Activated naive CD4-positive, alpha-beta T cell treated with anti-CD3 and anti-CD28 coated beads for 36 hours (primary cell): ENCODE results near the gene FLVCR2. TPM values are rescaled to one million over a fixed set of nuclear protein-coding genes. Genes with fewer than 3 reads are reported as not detected.

Experiments used
- CTCF ChIA-PET: fragments of 350-600 bp; sonication (Branson Sonifier 250); formaldehyde crosslinking; loops from one replicate; lab custom pipeline; 2021; ENCODE audit warnings: antibody characterized with exemption; lab: Charles Lee
- DNase-seq: peaks from one replicate; pipeline ENCODE4 v3.0.0-alpha.2; 2020
- H3K27ac Mint-ChIP-seq: one replicate; pipeline ENCODE4 v1.8.0; 2021; ENCODE audit warnings: mild to moderate bottlenecking, mixed read lengths
- H3K27me3 Mint-ChIP-seq: one replicate; pipeline ENCODE4 v1.8.0; 2021; ENCODE audit warnings: low read depth, mixed read lengths
- H3K36me3 Mint-ChIP-seq: one replicate; pipeline ENCODE4 v1.8.0; 2021; ENCODE audit warnings: low read depth, mixed read lengths
- H3K4me1 Mint-ChIP-seq: one replicate; pipeline ENCODE4 v1.8.0; 2021; ENCODE audit warnings: low read depth, mixed read lengths
- H3K4me3 Mint-ChIP-seq: one replicate; pipeline ENCODE4 v1.8.0; 2021; ENCODE audit warnings: mild to moderate bottlenecking, moderate library complexity, mixed read lengths
- H3K9me3 Mint-ChIP-seq: one replicate; pipeline ENCODE4 v1.8.0; 2021; ENCODE audit warnings: mixed read lengths
- intact Hi-C: fragments of 100-400 bp; cut with micrococcal nuclease; formaldehyde crosslinking; loops from one replicate; pipeline ENCODE4 v1.15.1; 2023
- total RNA-seq, 2 experiments: library from RNA; stranded (reverse); gene quantifications; one replicate each; pipeline ENCODE4 v1.2.3, GENCODE V29; 2021

The FLVCR2 gene
- total RNA-seq, 2 experiments from 2014 or later, result 5.8 to 10.4 TPM

- no peaks in the 10 kb centered on the region for H3K4me1 Mint-ChIP-seq
- CTCF ChIA-PET, result interaction anchor here (1.7 kb wide), 1 partner anchor 10 kb away, joined by 7 read pairs; no protein-coding TSS in a partner anchor
Observed at GRCh38 chr14:75643985-75644384, 65.6 kb downstream of the FLVCR2 start.

GRCh38 chr14:75645056-75645455 lies 66.6 kb downstream of the FLVCR2 start:
- H3K36me3 Mint-ChIP-seq, result peaks cover 9% of the 10 kb centered on the region

More at GRCh38 chr14:75643985-75644384, 65.6 kb downstream of the FLVCR2 start:
- intact Hi-C loops, result no loop called here
- DNase-seq, result no peak
- H3K4me3 Mint-ChIP-seq, result no peak overlapping the region
- H3K9me3 Mint-ChIP-seq, result no peaks in the 10 kb centered on the region
- H3K27me3 Mint-ChIP-seq, result no peaks in the 10 kb centered on the region
- H3K36me3 Mint-ChIP-seq, result peaks cover 5% of the 10 kb centered on the region
- no peak overlapping the region for H3K27ac Mint-ChIP-seq

GRCh38 chr14:75646762-75647161 lies 68.3 kb downstream of the FLVCR2 start:
- DNase-seq, result no peak
- CTCF ChIA-PET, result interaction anchor here (1.4 kb wide), 1 partner anchor 69 kb away, joined by 8 read pairs; no protein-coding TSS in a partner anchor
- intact Hi-C loops, result no loop called here
- Mint-ChIP-seq H3K4me3 (no peak overlapping the region), H3K27ac (no peak overlapping the region), H3K4me1 (no peaks in the 10 kb centered on the region), H3K36me3 (peaks cover 24% of the 10 kb centered on the region), H3K27me3 (no peaks in the 10 kb centered on the region), H3K9me3 (no peaks in the 10 kb centered on the region)

More at GRCh38 chr14:75645056-75645455, 66.6 kb downstream of the FLVCR2 start:
- intact Hi-C loops, result no loop called here
- Mint-ChIP-seq H3K4me1 (no peaks in the 10 kb centered on the region), H3K9me3 (no peaks in the 10 kb centered on the region), H3K27ac (no peak overlapping the region), H3K27me3 (no peaks in the 10 kb centered on the region), H3K4me3 (no peak overlapping the region)
- DNase-seq, result no peak
- CTCF ChIA-PET, result interaction anchor here (1.7 kb wide), 1 partner anchor 9 kb away, joined by 7 read pairs; no protein-coding TSS in a partner anchor

GRCh38 chr14:75647640-75648039 lies 69.2 kb downstream of the FLVCR2 start:
- Mint-ChIP-seq H3K27ac (no peak overlapping the region), H3K9me3 (no peaks in the 10 kb centered on the region), H3K36me3 (peaks cover 26% of the 10 kb centered on the region), H3K4me3 (no peak overlapping the region), H3K27me3 (no peaks in the 10 kb centered on the region), H3K4me1 (no peaks in the 10 kb centered on the region)
- CTCF ChIA-PET, result no interaction called here
- no peak for DNase-seq
- intact Hi-C loops, result no loop called here

GRCh38 chr14:75648066-75648838 lies 69.8 kb downstream of the FLVCR2 start:
- intact Hi-C loops, result no loop called here
- H3K4me1 Mint-ChIP-seq, result no peaks in the 10 kb centered on the region
- H3K4me3 Mint-ChIP-seq, result no peak overlapping the region
- DNase-seq, result no peak
- H3K36me3 Mint-ChIP-seq, result peaks cover 30% of the 10 kb centered on the region
- no peaks in the 10 kb centered on the region for H3K27me3 Mint-ChIP-seq
- no peak overlapping the region for H3K27ac Mint-ChIP-seq
- H3K9me3 Mint-ChIP-seq, result no peaks in the 10 kb centered on the region
- CTCF ChIA-PET, result interaction anchor here (0.6 to 1.7 kb wide), 2 partner anchors 159 to 339 kb away, joined by 3 to 8 read pairs; no protein-coding TSS in a partner anchor

GRCh38 chr14:75649337-75649736 lies 70.9 kb downstream of the FLVCR2 start:
- Mint-ChIP-seq H3K27ac (no peak overlapping the region), H3K9me3 (no peaks in the 10 kb centered on the region), H3K36me3 (peaks cover 34% of the 10 kb centered on the region), H3K27me3 (no peaks in the 10 kb centered on the region), H3K4me1 (peaks cover 2% of the 10 kb centered on the region), H3K4me3 (no peak overlapping the region)
- CTCF ChIA-PET, result interaction anchor here (0.6 to 13.1 kb wide), 5 partner anchors 59 to 345 kb away, joined by 3 to 255 read pairs (median 6); partner anchors contain the start of gene FLVCR2
- no peak for DNase-seq
- intact Hi-C loops, result no loop called here

- intact Hi-C loops, result loop anchor here (10.0 kb wide), 1 partner anchor 705 kb away; no protein-coding TSS in a partner anchor
- Mint-ChIP-seq H3K4me1 (peaks cover 2% of the 10 kb centered on the region), H3K36me3 (peaks cover 34% of the 10 kb centered on the region), H3K27me3 (no peaks in the 10 kb centered on the region), H3K9me3 (no peaks in the 10 kb centered on the region), H3K4me3 (no peak overlapping the region), H3K27ac (no peak overlapping the region)
- CTCF ChIA-PET, result interaction anchor here (0.6 to 13.1 kb wide), 5 partner anchors 20 to 346 kb away, joined by 3 to 255 read pairs (median 4); partner anchors contain the start of gene FLVCR2
- no peak for DNase-seq
Observed at GRCh38 chr14:75649773-75650172, 71.4 kb downstream of the FLVCR2 start.

DNA sequence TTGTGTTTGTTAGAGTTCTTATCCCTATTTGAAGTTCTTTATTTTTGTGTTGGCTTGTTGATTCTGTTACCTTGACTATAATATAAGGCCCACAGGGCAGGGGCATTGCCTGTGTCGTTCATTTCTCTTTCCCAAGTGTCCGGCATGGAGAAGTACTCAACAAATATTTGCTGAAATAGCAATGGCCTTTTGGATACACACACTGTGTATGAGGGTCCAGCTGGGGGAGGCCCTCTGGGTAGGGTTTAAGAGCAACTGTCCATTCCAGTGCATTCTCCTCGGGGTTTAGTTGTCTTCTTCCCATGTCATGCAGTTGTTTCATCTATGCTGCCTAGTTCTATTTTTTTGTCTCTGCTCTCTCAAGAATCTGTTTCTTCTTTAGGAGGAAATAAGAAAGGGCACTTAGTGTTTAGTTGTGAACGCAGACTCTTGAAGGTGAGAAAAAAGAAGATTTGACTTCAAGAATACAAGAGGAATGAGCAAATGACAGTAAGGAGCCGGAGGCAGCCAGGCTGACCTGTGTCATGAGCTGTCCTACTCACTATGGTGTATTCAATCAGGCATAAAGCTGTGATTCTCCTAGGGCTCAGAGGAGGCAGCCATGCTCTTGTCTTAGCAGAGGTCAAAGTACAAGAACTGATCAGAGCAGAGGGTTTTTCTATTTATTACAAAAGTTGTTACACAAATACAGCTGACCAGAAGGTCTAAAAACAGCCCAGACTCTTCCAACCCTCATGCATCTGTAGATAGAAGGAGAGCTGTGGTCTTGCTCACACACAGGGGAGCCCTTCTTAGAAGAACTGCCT lies 72.0 kb downstream of the FLVCR2 start:
- H3K36me3 Mint-ChIP-seq, result peaks cover 34% of the 10 kb centered on the region
- H3K27me3 Mint-ChIP-seq, result no peaks in the 10 kb centered on the region
- H3K4me1 Mint-ChIP-seq, result peaks cover 2% of the 10 kb centered on the region
- intact Hi-C loops, result loop anchor here (10.0 kb wide), 1 partner anchor 706 kb away; no protein-coding TSS in a partner anchor
- no peaks in the 10 kb centered on the region for H3K9me3 Mint-ChIP-seq
- no peak overlapping the region for H3K4me3 Mint-ChIP-seq
- no peak for DNase-seq
- H3K27ac Mint-ChIP-seq, result no peak overlapping the region
- CTCF ChIA-PET, result interaction anchor here (0.5 to 13.1 kb wide), 4 partner anchors 20 to 161 kb away, joined by 3 to 255 read pairs (median 6); partner anchors contain the start of gene FLVCR2

DNA sequence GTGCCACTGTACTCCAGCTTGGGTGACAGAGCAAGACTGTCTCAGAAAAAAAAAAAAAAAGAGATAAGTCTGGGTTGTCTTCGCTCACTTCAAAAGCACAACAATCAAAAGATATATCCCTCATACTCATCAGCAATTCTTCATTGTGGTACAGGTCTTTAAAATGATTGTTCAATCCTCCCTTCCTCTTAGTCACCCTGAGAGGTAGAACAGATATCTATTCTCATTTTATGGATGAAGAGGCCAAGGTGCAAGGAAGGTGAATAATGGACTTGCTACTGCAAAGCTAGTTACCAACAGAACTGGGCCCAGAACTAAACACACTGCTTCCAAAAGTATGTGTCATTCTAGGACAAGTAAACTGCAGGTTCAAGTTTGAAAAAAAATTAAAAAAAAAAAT lies 75.1 kb downstream of the FLVCR2 start:
- Mint-ChIP-seq H3K4me1 (peaks cover 2% of the 10 kb centered on the region), H3K4me3 (no peak overlapping the region), H3K27me3 (no peaks in the 10 kb centered on the region), H3K27ac (no peak overlapping the region), H3K36me3 (peaks cover 29% of the 10 kb centered on the region), H3K9me3 (no peaks in the 10 kb centered on the region)
- CTCF ChIA-PET, result interaction anchor here (0.6 to 13.1 kb wide), 29 partner anchors 8 to 538 kb away, joined by 3 to 255 read pairs (median 5); partner anchors contain the start of gene FLVCR2
- DNase-seq, result no peak
- intact Hi-C loops, result loop anchor here (10.0 kb wide), 1 partner anchor 709 kb away; no protein-coding TSS in a partner anchor

DNA sequence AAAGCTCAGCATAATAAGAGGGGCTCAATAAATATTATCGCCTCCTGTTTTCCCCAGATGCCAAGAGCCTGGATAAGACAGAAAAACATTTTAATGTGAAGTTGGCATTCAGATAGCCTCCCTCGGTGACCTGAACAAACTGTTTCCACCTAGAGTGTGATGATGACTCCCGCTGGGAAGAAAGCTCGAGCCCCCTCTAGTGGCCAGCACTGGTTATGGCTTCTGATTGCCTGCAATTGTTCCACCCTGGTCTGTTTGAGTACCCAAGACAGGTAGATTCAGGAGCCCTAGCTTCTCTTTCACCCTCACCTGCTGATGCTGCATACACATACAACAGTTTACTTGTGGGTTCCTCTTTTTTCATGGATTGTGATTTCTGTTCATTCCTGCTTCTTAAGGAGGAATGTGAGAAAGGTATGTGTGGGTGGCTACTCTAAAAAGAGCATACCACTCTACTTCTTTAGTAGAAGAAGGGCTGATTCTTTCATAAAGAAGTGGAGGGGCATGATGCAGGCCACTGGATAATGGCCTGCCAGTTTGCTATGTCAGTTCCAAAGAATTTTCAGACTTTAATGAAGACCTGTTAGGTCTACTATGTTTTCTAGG lies 75.8 kb downstream of the FLVCR2 start:
- Mint-ChIP-seq H3K36me3 (peaks cover 29% of the 10 kb centered on the region), H3K4me3 (no peak overlapping the region)
- intact Hi-C loops, result loop anchor here (1.0 to 10.0 kb wide), 4 partner anchors 77 to 709 kb away; no protein-coding TSS in a partner anchor

GRCh38 chr14:75655235-75655634 lies 76.8 kb downstream of the FLVCR2 start:
- Mint-ChIP-seq H3K27me3 (no peaks in the 10 kb centered on the region), H3K27ac (no peak overlapping the region), H3K4me1 (peaks cover 14% of the 10 kb centered on the region), H3K4me3 (no peak overlapping the region), H3K9me3 (no peaks in the 10 kb centered on the region), H3K36me3 (peaks cover 24% of the 10 kb centered on the region)
- CTCF ChIA-PET, result interaction anchor here (0.7 to 13.1 kb wide), 19 partner anchors 9 to 758 kb away, joined by 3 to 255 read pairs (median 5); partner anchors contain the start of gene FLVCR2
- DNase-seq, result no peak
- intact Hi-C loops, result loop anchor here (10.0 kb wide), 1 partner anchor 710 kb away; no protein-coding TSS in a partner anchor

More for the DNA sequence above, 75.8 kb downstream of the FLVCR2 start:
- Mint-ChIP-seq H3K27me3 (no peaks in the 10 kb centered on the region), H3K9me3 (no peaks in the 10 kb centered on the region), H3K27ac (no peak overlapping the region), H3K4me1 (peaks cover 6% of the 10 kb centered on the region)
- DNase-seq, result peak; percentile 93
- CTCF ChIA-PET, result interaction anchor here (0.6 to 13.1 kb wide), 31 partner anchors 9 to 1035 kb away, joined by 3 to 255 read pairs (median 5); partner anchors contain the start of gene FLVCR2
